GM18909 (cell line): Measurements from ENCODE around the gene F2RL1.
"Not testable (repeated sequence)": the region's sequence is repeated elsewhere in the genome, so short reads cannot be mapped to it uniquely, and the experiment has no call there.

Experiments
- ATAC-seq: cut with Tn5 transposase; IDR thresholded peaks from one replicate; pipeline ENCODE4 v1.9.1; 2021; ENCODE audit warnings: mild to moderate bottlenecking; ENCODE audit not compliant: unreplicated experiment, poor library complexity

Gene F2RL1

DNA sequence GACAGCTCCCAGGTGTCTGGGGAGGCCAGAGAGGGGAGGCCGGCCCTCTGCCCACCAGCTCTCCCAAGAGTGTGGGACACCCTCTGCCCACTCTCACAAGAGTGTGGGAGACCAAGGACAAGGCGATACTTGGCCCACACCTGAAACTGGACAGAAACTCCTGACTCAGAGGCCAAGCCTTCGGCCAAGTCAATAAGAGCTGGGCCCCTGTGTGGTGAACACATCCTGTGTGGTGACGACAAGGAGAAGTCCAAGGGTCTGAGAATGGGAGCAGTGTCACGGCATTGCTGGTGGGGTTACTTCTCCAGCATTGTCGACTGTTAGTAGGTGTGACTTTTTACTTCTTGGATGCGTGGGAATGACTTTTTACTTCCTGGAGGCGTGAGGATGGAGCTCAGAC lies 14.6 kb upstream of the F2RL1 start:
- no peak for ATAC-seq

DNA sequence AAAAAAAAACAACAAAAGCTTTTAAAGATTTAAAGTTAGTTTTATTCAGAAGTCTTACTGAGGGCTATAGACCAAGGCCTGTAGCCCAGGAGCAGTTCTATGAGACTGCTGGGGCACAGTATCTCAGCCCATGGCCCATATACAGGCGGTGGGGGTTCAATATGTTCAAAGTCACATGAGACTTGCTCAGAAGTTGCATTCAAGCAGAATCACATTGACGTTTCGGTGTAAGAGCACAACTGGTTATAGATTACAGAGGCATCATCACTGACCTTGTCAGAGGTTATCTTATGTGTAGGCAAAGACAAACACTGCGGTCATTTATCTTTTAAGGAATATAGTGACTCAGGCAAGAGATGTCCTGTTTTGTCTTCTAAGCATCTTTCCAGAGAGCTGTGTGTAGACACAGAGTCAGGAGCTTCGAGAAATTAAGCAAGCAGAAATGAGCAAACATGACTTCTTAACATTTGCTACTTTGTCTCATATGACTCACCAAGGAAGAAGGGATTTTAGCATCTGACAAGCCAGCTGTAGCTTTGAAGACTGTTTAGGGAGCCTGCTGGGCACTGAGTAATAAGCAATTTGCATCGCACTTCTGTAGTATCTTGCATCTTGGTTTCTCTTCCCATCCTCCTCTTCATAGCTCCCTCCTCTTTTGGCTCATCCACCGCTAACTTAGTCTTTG lies 12.9 kb upstream of the F2RL1 start:
- no peak for ATAC-seq

DNA sequence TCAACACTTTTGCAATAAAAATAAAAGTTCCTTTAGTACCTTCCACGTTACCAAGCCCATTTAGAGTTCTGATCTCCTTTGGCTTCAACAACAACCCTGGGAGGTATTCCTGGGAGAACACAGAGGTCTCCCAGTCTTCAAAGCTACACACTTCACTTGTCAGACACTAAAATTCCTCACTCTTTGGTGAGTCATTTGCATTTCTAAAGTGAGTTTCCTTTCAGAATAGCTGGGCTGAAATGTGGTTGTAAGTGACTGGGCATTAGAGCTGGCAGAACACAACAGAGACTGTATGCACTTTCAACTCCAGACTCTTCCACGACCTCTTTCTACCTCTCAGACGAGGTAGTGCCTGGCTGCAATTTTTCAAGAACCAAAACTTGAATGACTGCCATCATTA lies 11.5 kb upstream of the F2RL1 start:
- ATAC-seq: no peak

DNA sequence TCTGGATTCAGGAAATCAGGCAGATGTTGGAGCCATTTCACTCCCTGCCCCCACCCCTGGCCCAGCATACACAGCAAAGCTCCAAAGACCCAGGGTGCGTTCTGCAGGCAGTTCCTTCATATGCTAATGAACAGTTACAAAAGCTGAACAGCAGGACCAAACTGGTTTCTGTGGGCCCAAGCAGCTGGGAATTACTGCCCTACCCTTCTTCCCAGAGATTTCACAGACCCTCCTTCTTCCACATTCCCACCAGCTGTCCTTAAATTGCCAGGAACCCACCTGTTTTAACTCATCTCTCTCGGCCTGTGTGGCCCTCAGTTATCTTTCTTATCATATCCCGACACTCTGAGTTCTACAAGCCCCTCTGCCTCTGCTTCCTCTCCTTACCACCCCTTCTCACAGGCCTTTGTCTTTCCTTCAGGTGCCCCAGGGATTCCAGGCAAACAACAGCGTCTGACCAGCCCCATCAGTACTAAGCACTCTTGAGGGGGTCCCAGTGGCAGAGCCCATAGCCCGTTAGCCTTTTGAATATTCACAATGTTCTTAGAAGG lies 10.6 kb upstream of the F2RL1 start:
- ATAC-seq: no peak

DNA sequence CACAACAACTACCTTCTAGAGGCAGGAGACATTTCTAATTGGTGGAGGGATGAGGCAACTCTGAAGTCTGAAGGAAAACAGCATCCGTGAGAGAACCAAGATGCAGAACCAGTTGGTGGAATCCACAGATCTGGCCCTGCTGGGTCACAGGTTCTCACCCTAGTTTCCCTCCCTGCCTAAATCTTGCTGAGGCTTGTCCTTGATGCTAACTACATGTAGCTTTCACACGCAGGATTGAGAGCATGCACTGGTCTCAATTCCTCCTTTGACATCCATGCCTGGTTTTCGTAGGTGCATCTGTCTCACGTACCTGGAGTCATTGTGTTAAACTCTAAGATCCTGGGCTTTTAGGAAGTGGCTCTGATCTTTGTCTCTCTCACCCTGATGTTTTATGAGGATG lies 9.7 kb upstream of the F2RL1 start:
- no peak for ATAC-seq

DNA sequence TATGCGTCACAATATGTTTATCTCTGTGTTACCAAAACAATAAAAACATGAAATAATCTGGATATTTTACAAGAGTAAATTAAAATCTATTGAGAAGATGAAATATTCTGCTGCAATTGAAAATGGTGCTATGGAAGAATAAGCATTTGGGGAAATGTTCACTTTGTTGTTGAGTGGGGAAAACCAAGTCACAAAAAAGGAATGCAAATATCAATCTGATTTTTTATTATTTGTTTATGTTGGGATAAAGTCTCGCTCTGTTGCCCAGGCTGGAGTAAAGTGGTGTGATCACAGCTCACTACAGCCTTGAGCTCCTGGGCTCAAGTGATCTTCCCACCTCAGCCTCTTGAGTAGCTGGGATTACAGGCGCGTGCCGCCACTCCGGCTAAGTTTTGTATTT lies 8.6 kb upstream of the F2RL1 start:
- ATAC-seq: no peak

DNA sequence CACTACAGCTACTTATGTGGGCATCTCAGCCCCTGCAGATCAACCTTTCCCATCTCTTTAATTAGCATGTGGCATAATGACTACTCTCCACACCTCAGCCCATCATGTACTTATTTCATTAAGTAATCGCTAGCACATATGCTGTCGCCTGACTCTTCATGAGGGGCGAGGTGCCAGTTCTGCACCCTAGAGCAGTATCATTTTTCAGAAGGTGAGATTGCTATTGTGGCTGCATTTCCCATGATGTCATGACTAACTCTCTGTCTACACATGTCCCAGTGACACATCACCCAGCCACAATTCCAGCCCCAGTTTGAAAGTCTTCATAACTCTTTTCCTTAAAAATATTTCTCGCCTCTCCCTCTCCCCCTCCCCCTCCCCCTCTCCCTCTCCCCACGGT lies 7.6 kb upstream of the F2RL1 start:
- ATAC-seq: no peak

DNA sequence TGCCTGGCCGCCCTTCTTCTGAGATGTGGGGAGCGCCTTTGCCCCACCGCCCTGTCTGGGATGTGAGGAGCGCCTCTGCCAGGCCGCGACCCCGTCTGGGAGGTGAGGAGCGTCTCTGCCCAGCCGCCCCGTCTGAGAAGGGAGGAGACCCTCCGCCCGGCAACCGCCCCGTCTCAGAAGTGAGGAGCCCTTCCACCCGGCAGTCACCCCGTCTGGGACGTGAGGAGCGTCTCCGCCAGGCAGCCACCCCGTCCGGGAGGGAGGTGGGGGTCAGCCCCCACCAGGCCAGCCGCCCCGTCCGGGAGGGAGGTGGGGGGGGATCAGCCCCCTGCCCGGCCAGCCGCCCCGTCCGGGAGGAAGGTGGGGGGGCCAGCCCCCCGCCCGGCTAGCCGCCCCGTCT lies 6.6 kb upstream of the F2RL1 start:
- ATAC-seq: not testable (repeated sequence)

DNA sequence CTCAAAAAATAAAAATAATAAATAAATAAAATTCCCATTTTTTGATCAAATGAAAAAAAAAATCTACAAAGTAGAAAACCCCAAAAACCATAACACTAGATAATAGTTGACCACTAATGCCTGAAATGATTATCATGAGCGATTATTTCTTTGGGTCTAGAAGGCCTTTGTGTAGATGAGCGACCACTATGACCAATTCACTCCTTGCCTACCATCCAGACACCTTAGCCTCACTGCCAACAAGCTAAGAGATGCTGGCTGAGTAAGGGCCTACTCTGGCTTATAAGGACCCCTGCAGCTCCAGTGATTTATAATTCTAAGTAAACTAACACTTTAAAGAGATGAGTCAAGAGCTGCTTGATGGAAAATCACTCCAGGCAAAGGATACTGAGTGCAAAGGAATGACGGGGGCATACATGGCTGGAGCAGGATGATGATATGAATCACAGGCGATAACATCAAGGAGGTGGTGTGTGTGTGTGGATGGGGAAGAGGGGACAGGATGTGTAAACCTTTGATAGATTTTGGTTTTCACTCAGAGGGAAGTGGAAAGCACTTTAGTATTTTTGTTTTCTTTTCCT lies 4.8 kb upstream of the F2RL1 start:
- no peak for ATAC-seq

DNA sequence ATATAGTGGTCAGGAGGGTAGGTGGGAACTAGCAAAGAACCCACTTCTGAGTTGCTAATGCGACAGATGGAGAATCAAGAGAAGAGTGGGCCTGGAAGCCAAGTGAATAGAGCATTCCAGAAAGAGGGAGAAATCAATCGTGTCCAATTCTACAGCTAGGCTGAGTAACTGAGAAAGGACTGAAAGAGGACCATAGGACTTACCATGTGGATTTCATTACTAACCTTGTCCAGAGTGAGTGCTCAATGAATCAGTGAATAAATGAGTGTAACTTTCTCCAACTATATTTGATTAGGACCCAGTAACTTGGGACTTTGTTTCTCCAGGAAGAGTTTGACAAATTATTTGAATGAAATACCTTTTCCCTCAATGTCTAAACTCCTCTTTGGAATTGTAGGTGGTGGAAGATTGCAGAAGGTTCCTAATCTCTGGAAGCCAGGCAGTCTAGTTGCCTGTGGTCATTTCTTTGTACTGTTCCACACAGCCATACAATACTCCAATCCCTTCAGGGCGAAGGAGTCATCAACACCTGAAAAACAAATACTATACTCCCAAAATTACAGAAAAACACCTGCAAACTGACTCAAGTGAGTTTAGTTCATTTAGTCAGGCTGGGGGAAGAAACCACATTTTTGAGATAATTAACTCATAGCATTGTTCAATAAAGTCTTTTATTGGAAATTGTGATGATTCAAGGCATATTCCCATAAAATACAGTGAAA lies 2.6 kb upstream of the F2RL1 start:
- ATAC-seq: no peak

- ATAC-seq: no peak
Observed at GRCh38 chr5:76819851-76820525, 1.2 kb downstream of the F2RL1 start.

DNA sequence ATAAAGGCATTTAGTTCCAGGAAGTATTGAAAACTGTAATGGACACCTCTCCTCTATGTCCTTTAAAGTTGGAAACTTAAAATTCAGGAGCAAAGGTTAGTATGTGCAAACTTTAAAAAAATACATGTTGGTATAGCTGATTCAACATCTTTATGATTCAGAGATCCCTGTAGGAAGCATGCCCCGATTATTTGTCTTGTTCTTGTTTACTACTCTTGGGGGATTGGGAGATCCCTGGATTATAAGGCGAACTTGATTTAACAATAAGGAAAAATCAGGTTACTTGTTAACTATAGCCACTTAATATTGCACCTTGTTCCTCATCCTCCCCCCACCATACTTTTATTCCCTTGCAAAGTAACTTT lies 1.7 kb downstream of the F2RL1 start:
- no peak for ATAC-seq

- no peak for ATAC-seq
Observed at GRCh38 chr5:76821136-76821535, 2.3 kb downstream of the F2RL1 start.

GRCh38 chr5:76822105-76822731 lies 3.4 kb downstream of the F2RL1 start:
- not testable (repeated sequence) for ATAC-seq

GRCh38 chr5:76826416-76826815 lies 7.6 kb downstream of the F2RL1 start:
- ATAC-seq: not testable (repeated sequence)

- no peak for ATAC-seq
Observed at GRCh38 chr5:76831110-76831452, 12.3 kb downstream of the F2RL1 start.

DNA sequence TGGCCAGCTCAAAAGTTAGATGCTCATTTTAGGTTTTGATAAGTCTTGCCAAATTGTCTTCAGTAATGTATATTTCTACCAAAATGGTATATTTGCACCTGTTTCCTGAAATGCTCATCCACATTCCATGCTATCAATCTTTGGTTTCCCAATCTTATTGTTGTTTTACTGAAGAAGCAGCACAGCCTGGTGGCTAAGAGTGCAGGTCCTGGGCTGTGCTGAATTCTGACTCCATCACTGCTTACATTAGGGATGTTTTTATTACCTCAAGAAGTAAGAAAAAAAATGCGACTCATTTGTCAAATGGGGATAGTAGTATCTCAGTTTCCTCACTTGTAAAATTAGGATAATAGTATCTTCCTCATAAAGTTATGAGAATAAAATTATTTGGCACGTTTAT lies 17.4 kb downstream of the F2RL1 start:
- ATAC-seq: no peak

GRCh38 chr5:76836585-76836984 lies 17.8 kb downstream of the F2RL1 start:
- no peak for ATAC-seq

DNA sequence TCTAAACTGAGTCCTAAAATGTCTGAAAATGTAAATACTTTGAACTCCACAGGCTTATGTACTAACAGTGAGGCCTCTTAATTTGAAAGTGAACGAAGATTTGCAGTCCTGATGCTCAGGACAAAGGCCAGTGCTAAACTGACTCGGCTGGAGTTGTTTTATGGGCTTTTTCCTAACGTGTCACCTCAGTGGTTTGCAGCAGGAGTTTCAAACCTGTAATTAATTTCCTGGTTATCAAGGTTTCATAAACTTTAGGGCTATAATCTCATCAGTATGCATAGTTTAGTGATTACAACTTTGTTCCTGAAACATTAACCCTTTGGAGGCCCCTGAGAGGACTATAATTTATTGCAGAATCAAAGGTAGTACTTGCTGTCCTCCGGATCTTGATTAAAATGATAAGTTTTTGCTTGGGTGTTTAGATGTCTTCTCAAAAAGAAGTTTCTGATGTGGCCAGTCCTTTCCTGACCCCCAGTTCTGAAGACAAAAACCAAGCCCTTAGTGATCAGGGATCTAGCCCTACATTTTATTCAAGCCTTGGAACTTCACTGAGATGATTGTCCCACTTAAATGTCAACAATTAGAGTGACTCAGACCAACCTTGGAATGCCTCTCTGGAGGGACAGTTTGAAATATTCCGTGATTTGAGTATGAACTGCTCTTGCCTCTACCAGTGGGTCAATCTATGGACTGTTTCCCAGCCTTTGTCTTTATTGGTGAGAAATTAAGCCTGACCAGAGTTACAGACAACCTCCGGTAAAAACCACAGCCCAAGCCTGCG lies 19.8 kb downstream of the F2RL1 start:
- ATAC-seq: no peak

DNA sequence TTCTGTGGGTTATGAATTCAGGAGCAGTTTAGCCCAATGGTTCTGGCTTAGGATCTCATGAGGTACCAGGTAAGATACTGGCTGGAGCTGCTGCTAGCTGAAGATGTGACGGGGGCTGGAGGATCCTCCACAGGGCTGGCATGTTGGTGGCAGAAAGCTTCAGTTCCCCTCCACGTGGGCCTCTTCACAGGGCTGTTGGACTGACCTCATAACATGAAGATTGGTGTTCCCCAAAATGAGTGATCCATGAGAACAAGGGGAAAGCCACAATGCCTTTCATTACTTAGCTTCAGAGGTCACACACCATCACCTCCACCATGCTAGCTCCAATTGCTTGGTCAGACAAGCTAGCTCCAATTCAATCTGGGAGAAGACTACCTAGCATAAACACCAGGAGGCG lies 22.5 kb downstream of the F2RL1 start:
- ATAC-seq: no peak
